HG02938 (cell line): Measurements from ENCODE around the gene FADD.
"Not testable (repeated sequence)": the region's sequence is repeated elsewhere in the genome, so short reads cannot be mapped to it uniquely, and the experiment has no call there.

Experiments used
- ATAC-seq: cut with Tn5 transposase; IDR thresholded peaks from one replicate; pipeline ENCODE4 v1.9.1; 2021; ENCODE audit warnings: mild to moderate bottlenecking, moderate library complexity; ENCODE audit not compliant: unreplicated experiment

Gene FADD

DNA sequence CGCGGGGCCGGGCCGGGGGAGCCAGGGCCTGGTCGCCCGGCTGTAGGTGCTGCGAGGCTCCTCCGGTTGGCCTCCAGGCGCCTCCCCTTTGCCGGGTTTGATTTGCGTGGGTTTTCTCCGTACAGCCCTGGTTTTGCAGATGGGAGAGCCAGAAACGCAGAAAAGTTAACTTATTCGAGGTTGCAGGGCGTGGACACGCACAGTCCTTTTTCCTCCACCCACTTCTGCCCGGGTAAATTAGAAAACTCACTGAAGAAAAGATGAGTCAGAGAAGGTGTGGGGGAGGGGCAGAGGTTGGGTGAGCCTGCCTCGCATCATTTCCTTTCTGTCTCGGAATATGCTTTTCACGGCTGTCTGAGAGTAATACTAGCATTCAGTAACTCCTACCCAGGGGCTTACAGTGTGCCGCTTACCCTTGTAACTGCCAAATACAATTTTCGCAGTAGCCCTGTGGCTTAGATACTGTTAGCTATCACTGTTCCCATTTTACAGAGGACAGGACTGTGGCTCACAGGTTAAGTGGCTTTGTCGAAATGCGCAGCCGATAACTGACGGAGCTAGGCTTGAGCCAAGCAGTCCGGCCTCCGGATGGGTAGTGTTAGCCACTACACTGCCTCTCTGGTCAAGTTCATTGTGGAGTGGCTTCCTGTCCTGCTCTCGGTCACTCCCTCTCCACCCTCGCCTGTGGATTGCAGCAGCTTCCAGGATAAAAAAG lies 812 bp downstream of the FADD start:
- ATAC-seq, result peak; percentile 32

DNA sequence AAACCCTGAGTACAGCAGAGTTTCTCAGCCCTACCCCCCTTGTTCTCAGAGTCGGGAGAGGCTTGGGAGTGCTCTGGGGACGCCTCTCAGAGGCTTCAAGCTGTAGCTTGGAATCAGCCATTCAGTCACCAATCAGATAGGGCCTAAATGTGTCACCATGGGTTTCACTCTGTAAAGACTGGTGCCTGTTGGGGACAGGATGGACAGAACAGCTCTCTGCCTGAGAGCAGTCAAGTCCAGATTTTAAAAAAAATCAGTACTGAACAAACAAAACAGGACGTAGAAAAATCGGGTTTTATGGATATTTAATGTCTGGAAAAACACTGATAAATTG lies 1.3 kb downstream of the FADD start:
- ATAC-seq, result no peak

DNA sequence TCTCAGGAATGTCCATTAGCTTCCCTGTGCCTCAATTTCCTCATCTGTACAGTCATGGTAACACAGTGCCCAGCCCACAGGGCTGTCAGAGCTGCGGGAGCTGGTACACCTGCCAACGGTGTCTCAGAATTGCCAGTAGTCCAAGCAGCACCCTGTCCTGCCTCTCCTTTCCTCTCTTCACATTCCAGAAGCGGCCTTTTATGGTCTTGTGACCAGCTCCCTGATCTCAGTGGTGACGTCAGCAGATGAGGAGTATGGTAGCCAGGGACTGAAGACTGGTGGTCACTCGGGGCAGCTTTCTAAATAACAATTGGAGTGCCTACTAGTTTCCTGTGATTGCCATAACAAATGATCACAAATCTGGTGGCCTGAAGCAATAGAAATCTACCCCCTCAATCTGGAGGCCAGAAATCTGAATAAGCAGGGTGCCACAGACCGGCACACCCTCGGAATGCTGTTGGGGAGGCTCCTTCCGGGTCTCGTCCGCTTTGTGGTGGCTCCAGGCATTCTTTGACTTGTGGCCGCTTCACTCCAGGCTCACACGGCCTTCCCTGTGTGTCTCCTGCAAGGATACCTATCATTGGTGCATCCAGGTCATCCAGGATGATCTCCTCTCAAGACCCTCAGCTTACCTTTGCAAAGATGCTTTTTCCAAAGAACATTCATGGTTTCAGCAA lies 2.1 kb downstream of the FADD start:
- ATAC-seq, result no peak

DNA sequence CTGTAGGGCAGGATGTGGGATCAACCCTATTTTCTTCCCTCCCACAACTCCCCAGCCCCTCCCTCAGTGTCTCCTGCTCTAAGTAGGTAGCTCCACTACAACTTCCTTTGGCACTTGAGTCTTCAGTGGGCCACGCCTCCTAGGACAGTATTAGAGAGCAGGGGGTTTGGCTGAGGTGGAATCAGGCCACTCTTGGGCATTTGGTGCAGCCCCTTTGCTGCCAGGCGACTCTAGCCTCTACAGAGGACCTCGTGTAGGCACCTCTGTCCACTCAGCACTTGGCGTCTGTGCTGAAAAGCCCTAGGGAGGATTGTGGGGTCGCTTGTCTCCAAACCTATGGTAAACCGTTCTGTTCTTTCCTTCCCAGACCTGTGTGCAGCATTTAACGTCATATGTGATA lies 2.7 kb downstream of the FADD start:
- no peak for ATAC-seq

- ATAC-seq, result no peak
These were observed 3.3 kb downstream of the FADD start for GRCh38 chr11:70206226-70206981.

DNA sequence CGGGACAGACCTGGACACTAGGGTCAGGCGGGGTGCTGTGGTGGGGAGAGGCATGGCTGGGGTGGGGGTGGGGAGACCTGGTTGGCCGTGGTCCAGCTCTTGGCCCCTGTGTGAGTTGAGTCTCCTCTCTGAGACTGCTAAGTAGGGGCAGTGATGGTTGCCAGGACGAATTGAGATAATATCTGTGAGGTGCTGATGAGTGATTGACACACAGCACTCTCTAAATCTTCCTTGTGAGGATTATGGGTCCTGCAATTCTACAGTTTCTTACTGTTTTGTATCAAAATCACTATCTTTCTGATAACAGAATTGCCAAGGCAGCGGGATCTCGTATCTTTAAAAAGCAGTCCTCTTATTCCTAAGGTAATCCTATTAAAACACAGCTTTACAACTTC lies 3.9 kb downstream of the FADD start:
- no peak for ATAC-seq

DNA sequence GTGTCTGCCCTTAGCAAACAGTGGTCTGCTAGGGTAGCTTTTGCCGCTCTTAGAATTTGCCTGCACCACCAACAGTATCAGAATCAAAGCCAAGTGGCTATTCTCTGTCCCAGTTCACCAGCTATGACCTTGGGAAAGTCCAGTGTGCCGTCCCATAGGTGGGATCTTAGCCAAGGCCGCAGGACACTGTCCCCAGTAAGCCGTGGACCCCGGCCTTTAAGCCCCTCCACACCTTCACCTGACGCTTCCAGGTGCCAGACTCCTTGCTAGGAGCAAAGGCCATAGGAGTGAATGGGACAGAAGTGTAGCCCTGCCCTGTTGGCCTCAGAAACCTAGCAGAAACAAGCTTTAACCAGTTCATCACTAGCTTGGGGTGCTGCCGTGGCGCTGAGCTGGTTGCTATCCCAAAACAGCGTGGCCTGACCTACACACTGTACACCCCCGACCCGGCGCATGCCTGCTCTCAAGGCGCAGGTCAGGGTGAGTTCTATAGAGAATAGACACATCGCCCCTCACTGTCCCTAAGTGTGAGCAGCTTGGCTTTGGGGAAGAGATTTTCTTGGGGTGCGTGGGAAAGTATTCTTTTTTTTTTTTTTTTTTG lies 4.5 kb downstream of the FADD start:
- no peak for ATAC-seq

DNA sequence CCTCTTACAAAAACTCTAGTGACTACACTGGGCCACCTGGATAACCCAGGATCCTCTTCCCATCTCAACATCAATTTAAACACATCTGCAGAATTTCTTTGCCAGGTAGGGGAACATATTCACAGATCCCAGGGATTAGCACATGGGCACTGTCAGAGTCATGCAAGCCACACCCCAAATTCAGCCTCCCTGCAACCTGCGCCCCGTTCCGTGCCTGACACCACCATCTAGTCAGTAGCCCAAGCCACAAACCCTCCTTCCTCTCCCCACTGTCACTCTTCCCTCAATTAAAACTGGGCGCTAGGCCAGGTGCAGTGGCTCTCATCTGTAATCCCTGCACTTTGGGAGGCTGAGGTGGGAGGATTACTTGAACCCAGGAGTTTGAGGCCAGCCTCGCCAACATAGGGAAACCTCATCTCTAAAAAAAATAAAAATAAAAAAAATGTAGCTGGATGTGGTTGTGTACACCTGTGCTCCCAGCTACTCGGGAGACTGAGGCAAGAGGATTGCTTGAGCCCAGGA lies 6.4 kb downstream of the FADD start:
- no peak for ATAC-seq

GRCh38 chr11:70210051-70210501 lies 7.0 kb downstream of the FADD start:
- no peak for ATAC-seq

DNA sequence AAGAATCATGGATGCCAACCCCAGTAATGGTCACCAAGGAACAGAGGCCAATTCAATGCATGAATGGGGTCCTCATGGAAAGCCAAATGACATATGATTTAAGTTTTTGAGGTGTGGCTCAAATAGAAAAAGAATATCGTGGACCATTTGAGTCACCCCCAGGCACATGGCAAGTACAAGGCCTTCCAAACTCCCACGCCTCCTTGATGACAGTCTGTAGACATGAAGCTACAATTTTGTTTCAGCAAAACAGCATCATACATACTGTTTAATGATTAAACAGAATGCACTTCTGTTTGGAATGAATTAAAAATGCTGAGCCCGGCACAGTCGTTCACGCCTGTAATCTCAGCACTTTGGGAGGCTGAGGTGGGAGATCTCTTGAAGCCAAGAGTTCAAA lies 7.4 kb downstream of the FADD start:
- no peak for ATAC-seq

GRCh38 chr11:70212227-70212811 lies 9.2 kb downstream of the FADD start:
- ATAC-seq, result no peak

GRCh38 chr11:70217388-70217787 lies 14.3 kb downstream of the FADD start:
- not testable (repeated sequence) for ATAC-seq

DNA sequence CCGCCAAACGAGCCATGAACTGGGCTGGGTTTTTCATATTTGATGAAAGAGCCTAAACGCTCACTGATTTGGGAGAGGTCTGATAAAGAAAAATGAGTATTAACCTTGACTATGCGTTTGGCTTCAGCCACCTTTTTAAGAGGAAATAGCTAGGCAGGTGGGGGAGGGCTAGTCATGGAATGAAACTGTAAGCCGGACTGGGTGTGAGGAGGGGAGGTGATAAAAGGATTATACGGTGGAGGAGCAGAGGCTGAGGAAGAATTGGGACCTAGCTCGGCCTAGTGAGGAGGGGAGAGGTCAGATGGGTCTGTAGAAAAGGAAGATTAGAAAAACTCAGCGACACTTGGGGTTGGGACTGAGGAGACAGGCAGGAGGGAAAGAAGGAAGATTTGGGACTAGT lies 15.0 kb downstream of the FADD start:
- not testable (repeated sequence) for ATAC-seq

DNA sequence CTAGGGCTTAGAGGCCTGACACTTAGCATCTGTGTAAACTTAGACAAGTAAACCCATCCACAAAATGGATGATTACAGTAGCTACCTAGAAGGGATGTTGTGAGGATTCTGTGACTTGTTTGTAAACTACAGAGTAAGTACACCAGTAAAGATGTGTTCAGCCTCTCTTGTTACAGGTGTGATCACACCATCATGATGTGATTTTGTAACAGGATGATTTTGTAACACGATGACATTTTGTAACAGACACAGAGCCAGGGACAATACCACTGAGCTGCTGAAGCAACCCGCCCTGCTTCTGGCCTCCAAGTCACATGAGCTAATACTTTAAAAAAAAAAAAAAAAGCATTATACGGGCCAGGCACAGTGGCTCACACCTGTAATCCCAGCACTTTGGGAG lies 17.0 kb downstream of the FADD start:
- no peak for ATAC-seq

GRCh38 chr11:70220920-70221319 lies 17.8 kb downstream of the FADD start:
- no peak for ATAC-seq

GRCh38 chr11:70225681-70226177 lies 22.6 kb downstream of the FADD start:
- no peak for ATAC-seq

- ATAC-seq, result no peak
These were observed 23.1 kb downstream of the FADD start for GRCh38 chr11:70226183-70226582.

GRCh38 chr11:70226967-70227366 lies 23.9 kb downstream of the FADD start:
- ATAC-seq, result no peak

GRCh38 chr11:70229737-70230136 lies 26.6 kb downstream of the FADD start:
- ATAC-seq, result no peak

DNA sequence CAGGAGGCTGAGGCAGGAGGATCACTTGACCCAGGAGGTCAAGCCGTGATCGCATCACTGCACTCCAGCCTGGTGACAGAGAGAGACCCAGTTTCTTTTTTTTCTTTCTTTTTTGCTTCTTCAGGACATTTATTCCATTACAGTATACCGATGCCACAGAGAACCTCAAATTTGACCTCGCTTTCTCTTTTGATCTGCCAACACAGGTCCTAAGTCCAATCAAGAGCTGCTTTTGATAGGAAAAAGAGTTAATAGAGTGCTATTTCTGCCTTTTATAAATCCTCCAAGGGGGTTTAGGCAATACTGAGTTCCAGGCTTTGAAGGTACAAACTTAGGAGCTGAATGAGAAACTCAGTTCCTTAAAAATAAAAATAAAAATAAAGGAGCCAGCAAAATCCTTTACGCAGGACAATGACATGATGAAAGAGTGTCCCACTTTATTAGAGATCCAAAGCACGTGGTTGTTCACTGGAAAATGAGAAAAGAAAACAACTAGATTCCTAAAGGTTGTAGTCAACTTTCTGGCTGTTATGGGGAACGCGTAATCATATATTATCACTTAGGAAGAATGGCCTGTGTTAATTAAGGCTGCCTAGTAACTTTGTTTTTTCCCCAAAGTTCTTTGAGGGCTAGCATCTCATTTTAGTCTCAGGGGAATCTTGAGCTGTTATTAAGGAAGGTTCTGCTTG lies 27.2 kb downstream of the FADD start:
- no peak for ATAC-seq
